A549 (cell line): ENCODE measurements around the gene SLC6A19.

ENCODE experiments used
- BCL3 ChIP-seq: fragments of >200 bp; sonication (Bioruptor Twin); formaldehyde crosslinking; IDR thresholded peaks from 3 replicates; pipeline ENCODE4 v1.6.1; 2016
- CTCF ChIP-seq: fragments of >200 bp; sonication (Bioruptor Twin); formaldehyde crosslinking; IDR thresholded peaks from 3 replicates; pipeline ENCODE4 v1.5.1; 2016
- EP300 ChIP-seq, 2 experiments: fragments of >200 bp; sonication (Bioruptor Twin); formaldehyde crosslinking; IDR thresholded peaks; 2 replicates in 1 of 2; 3 replicates in 1 of 2; pipeline ENCODE4 v1.6.1; 2016 to 2017
- HDAC2 ChIP-seq: fragments of 200-600 bp; sonication (generic); IDR thresholded peaks from 2 replicates; pipeline ENCODE4 v1.6.1; 2016
- HOXA7 ChIP-seq: fragments of 250-450 bp; sonication (Bioruptor Pico); IDR thresholded peaks from 2 replicates; pipeline ENCODE4 v1.5.0; 2020; ENCODE audit warnings: mild to moderate bottlenecking, moderate library complexity
- JUN ChIP-seq, 2 experiments: fragments of >200 bp; sonication (Bioruptor Twin); formaldehyde crosslinking; IDR thresholded peaks; 2 replicates in 1 of 2; 3 replicates in 1 of 2; pipeline ENCODE4 v1.6.1; 2016 to 2017
- POLR2A ChIP-seq: IDR thresholded peaks from 2 replicates; pipeline ENCODE4 v1.6.1; 2012; ENCODE audit warnings: mild to moderate bottlenecking, low read length
- RAD21 ChIP-seq, 2 experiments: fragments of >200 bp in 1 of 2; sonication (Bioruptor Twin) in 1 of 2; formaldehyde crosslinking in 1 of 2; IDR thresholded peaks in 1 of 2; conservative IDR thresholded peaks in 1 of 2; 2 replicates in 1 of 2; 3 replicates in 1 of 2; pipeline ENCODE4 v1.6.1; 2012 to 2018; ENCODE audit warnings: inconsistent platforms in 1 of 2

GRCh38 chr5:1177826-1178528, 23.4 kb upstream of the SLC6A19 start:
- TF ChIP-seq EP300 (IDR thresholded peaks at IDR 0.05), result no peak
- TF ChIP-seq POLR2A, result no peak
- TF ChIP-seq RAD21 (conservative IDR thresholded peaks at IDR 0.05 in 1 of 2, IDR thresholded peaks at IDR 0.05 in 1 of 2), result no peak
- TF ChIP-seq CTCF, result no peak
- TF ChIP-seq HOXA7 (CRISPR knock-in tag), result no peak
- no peak for TF ChIP-seq HDAC2
- no peak for TF ChIP-seq JUN (IDR thresholded peaks at IDR 0.05)
- TF ChIP-seq BCL3, result no peak
